ENCODE results near the gene IQCN.
A peak's percentile ranks its signal among the peaks of the same experiment; 100 is the strongest.

The IQCN gene

GRCh38 chr19:18287836-18288772, 13.9 kb upstream of the IQCN start:
- DNase-seq (ENCODE audit: low spot score) = no peak
- no peak for FAIRE-seq

DNA sequence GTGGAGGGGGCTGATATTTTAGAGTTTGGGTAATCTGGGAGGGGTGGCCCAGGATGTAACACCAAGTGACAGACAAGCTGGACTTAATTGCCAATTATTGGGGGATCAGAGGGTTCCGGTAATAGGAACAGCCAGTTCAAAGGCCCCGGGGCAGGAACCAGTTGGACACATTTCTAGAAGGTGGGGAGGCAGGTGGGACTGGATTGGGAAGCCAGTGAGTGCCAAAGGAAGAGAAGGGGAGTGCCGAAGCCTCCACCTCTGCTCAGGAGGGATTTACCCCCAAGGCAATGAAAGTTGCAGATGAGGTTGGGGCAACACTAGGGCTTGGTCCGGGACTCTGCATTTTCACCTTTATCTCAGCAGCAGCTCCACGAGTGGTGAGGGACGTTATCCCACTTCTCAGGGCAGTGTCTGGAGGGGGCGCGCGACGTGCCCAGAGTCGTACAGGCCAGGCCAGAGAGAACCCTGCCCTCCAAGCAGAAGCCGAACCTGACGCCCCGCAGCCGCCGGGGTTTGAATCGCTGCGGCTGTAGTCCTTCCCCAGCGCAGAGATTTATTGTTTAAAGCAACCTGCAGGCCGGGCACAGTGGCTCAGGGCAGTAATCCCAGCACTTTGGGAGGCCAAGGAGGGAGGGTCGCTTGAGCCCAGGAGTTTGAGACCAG, 12.9 kb upstream of the IQCN start:
- no peak for FAIRE-seq
- no peak for DNase-seq (ENCODE audit: low spot score)

GRCh38 chr19:18284712-18285360, 10.6 kb upstream of the IQCN start:
- no peak for DNase-seq (ENCODE audit: low spot score)
- no peak for FAIRE-seq

GRCh38 chr19:18283338-18283737, 9.1 kb upstream of the IQCN start:
- DNase-seq (ENCODE audit: low spot score) = no peak

GRCh38 chr19:18282788-18283141, 8.5 kb upstream of the IQCN start:
- FAIRE-seq = no peak
- no peak for DNase-seq (ENCODE audit: low spot score)

More at GRCh38 chr19:18283338-18283737, 9.1 kb upstream of the IQCN start:
- no peak for FAIRE-seq

DNA sequence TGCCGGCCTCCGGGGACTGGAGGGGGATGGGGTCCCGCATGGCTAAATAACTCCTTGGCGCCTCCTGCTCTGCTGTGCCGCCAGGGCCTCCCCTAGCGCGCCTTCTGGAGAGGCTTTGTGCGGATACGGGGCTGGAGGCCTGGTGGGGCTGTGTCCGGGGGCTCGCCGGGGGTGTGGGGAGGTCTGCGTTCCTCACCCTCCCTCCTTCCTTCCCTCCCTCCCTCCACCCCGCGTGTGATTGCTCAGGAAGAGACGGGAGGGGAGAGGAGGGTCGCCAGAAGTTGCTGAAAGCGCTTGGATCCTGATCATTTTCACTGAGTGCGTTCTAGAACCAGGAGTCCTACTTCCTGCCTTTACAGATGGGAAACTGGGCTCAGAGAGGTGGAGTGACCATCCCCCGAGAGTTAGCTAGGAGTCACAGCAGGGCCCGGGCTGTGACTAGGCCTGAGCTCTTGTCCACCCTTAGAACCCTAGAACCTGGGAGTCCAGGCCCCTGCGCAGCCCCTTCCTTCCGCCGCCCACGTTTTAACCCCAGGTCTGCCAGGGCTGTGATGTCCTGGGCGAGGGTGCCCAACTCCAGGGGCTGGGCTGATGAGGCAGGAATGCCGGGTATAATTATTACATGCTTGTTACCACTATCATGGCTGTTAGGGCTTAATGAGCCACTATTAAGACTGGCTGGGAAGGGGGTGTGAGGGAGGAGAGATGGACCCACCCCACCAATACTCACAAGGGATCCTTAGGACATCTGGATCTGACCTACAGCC, 8.0 kb upstream of the IQCN start:
- DNase-seq (ENCODE audit: low spot score) (no peak), FAIRE-seq (no peak)

- DNase-seq (ENCODE audit: low spot score) = peak; percentile 94
- no peak for FAIRE-seq
Observed at GRCh38 chr19:18281082-18282020, 7.1 kb upstream of the IQCN start, which contains the start of gene JUND. Gene JUND, minus strand, starts transcription at chr19:18281622. Its CDS starts 138 bp downstream, at chr19:18281484.

DNA sequence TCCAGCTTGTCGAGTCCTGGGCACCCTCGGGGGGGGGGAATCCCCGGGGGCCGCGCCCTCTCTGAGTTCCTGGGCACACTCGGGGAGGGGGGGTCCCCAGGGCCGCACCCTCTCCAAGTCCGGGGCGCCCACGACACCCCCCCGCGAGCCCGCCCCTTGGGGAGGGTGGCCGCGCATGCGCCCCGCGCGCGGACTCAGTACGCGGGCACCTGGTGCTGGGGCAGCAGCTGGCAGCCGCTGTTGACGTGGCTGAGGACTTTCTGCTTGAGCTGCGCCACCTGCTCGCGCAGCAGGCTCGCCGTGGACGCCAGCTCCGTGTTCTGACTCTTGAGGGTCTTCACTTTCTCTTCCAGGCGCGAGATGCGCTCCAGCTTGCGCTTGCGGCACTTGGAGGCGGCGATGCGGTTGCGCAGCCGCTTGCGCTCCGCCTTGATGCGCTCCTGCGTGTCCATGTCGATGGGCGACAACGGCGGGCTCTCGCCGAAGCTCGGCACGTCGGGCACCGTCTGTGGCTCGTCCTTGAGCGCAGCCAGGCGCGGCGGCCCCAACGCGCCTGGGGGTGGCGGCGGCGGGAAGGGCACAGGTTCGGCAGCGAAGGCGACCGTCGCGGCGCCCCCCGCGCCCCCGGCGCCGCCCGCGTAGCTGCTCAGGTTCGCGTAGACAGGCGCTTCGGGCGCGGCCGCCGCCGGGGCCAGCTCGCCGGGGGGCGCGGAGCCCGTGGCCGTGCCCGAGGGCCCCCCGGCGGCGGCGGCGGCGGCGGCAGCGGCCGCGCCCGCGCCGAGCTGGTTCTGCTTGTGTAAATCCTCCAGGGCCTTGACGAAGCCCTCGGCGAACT, 6.2 kb upstream of the IQCN start:
- DNase-seq (ENCODE audit: low spot score) (peak; percentile 75), FAIRE-seq (no peak)

GRCh38 chr19:18279516-18280246, 5.4 kb upstream of the IQCN start:
- peak; percentile 87 for DNase-seq (ENCODE audit: low spot score)
- no peak for FAIRE-seq

DNA sequence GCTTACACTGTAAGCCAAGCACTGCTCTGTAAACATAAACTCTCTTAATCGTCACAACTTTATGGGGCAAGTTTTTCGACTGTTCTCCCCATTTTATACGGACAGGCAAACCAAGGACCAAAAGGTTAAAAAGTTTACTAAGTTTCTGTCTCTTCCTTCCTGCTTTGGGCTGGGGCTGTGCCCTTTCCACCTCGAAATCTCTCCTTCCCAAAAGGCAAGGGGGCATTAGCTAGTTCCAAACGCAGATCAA, 4.9 kb upstream of the IQCN start:
- FAIRE-seq (no peak), DNase-seq (ENCODE audit: low spot score) (no peak)

DNA sequence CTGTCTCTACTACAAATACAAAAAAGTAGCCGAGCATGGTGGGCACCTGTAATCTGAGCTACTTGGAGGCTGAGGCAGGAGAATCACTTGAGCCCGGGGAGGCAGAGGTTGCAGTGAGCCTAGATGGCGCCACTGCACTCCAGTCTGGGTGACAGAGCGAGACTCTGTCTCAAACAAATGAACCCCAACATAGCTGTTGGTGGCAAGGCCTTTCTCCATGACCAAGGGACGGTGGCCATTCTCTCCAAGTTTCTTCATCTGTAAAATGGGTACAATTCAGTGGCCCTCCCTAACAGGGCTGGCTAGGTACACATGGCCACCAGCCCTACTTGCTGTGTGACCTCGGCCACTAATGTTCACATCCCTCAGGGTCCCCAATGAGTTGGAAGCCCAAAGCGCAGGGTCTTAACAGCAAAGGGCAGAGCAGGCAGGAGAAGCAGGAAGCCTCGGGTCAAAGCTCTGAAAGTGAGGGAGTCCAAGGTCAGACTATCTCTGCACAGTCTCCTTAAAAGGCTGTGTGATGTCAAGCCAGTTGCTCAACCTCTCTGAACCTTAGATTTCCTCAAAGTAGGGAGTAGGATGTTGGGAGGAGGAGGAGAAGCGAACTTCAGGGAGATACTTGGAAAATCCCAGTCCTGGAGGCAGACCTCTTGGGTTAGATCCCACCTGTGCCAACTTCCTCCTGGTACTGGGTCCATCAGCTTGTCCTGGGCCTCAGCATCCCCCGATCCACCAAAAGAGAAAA, 4.4 kb upstream of the IQCN start:
- FAIRE-seq = no peak

DNA sequence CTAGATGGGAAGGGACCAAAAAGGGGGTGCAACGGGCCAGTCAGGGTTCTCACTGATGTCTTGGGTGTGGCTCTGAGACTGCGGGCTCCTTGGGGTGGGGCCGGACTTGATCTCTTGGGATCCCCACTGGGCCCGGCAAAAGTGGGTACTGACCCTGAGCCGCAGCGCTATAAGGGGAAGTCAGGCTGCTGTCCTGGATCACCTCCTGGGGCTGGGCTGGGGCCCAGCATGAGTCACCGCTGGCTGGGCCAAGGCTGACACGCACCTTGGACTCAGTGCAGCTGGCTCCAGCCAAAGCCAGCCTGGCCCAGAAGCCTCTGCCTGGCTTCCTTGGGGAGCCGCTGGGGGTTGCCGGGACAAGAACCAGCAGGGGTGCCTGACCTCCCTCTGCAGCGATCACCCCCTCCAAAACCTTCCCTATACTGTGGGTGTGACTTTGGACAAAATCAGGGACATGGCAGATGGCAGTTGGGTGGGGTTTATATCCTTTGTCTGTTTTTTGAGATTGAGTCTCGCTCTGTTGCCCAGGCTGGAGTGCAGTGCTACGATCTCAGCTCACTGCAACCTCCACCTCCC, 617 bp upstream of the IQCN start:
- no peak for FAIRE-seq
- DNase-seq (ENCODE audit: low spot score) = peak; percentile 69

More for the DNA sequence above, 4.4 kb upstream of the IQCN start:
- no peak for DNase-seq (ENCODE audit: low spot score)

DNA sequence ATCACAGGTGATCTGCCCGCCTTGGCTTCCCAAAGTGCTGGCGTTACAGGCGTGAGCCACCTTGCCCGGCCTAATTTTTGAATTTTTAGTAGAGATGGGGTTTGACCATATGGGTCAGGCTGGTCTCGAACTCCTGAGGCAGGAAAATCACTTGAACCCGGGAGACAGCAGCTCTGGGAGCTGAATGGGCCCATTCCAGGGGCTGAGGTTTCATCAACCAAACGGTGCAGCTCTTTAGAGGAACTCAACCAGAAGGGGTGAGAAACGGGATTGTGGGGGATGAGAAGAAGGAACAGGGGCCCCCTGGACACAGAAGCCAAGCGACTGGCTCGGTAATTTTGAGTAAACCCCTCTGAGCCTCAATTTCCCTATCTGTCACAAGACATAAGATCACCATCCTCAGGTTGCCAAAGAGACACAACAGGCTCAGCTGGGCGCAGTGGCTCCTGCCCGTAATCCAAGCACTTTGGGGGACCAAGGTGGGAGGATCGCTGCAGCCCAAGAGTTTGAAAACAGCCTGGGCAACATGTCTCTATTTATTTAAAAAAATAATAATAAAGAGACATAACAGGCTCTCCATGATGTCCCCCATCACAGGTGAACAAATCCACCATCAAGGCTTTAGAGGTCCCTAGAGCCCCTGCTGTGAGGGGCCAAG, 562 bp downstream of the IQCN start:
- FAIRE-seq (no peak), DNase-seq (ENCODE audit: low spot score) (no peak)

DNA sequence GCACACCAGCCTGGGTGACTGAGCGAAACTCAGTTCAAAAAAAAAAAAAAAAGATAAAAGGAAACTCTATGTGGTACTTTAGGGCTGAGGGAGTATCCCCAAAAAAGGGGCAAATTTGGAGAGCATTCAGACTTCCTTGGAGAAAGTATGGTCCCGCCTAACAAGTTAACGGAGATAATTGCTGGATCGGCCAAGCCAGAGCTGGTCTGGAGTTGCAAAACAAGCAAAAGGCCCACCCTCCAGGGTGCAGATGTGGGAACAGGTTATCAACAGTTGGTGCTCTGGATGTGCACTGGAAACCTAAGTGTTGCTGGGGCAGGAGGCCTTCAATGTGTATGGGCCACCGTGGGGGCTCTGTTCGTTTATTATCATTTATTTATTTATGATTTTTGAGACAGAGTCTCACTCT, 2.8 kb downstream of the IQCN start:
- FAIRE-seq (no peak), DNase-seq (ENCODE audit: low spot score) (no peak)

DNA sequence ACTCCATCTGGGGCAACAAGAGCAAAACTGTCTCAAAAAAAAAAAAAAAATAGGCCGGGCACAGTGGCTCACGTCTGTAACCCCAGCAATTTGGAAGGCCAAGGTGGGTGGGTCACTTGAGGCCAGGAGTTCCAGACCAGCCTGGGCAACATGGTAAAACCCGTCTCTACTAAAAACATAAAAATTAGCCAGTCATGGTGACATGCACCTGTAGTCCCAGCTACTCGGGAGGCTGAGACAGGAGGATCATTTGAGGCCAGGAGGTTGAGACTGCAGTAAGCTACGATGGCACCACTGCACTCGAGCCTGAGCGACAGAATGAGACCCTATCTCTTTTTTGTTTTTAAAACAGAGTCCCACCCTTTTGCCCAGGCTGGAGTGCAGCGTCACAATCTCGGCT, 3.9 kb downstream of the IQCN start:
- FAIRE-seq (no peak), DNase-seq (ENCODE audit: low spot score) (no peak)

DNA sequence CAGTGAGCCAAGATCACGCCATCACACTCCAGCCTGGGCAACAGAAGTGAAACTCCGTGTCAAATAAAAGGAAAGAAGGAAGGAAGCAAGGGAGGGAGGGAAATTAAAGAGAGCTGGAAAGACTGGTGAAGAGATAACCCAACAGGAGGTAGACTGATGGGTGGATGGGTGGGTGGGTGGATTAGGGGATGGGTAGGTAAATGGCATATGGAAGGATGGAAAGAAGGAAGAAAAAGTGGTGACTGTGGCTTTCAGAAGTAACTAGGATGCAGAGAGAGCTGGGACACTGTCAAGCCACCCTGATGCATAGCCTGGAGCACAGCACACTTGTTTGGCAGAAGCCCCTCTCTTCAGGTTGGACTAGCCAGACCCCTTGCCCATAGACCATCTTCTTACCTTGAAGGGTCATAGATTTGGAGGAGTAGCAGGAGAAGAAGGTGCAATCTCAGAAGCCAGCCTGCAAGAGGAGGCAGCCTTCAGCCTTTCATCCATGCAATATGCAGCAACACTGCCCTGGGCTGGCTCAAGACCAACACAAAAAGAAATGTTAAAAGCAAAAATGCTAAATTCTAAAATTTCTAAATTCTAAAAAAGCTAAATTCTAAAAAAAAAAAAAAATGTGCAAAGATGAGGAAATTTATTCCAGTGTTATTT, 5.1 kb downstream of the IQCN start:
- FAIRE-seq (no peak), DNase-seq (ENCODE audit: low spot score) (no peak)
